Keratinocyte (primary cell): ENCODE measurements around the gene RPS27A. TPM values are rescaled to one million over a fixed set of nuclear protein-coding genes. Genes with fewer than 3 reads are reported as not detected.
"Not testable (repeated sequence)": the region's sequence is repeated elsewhere in the genome, so short reads cannot be mapped to it uniquely, and the experiment has no call there.

Source experiments
- DNase-seq: peaks from one replicate; pipeline ENCODE4 v3.0.0-alpha.2; 2011; ENCODE audit warnings: low read depth, missing footprints, low spot score
- FAIRE-seq: peaks from 2 replicates; lab custom pipeline; 2011; peaks lifted over from hg19 to GRCh38; lab: Jason Lieb, UNC
- H2AFZ ChIP-seq: 2 replicates; pipeline ENCODE4 v1.6.0; 2012; ENCODE audit warnings: low read length, control low read depth, inconsistent platforms; ENCODE audit not compliant: control insufficient read depth
- H3K27ac ChIP-seq: 2 replicates; pipeline ENCODE4 v1.5.1; 2011; ENCODE audit warnings: low read length; ENCODE audit not compliant: control insufficient read depth, insufficient read depth
- H3K27me3 ChIP-seq: 3 replicates; pipeline ENCODE4 v1.6.0; 2011; ENCODE audit warnings: low read length; ENCODE audit not compliant: control insufficient read depth, insufficient read depth; ENCODE audit errors: extremely low read depth
- H3K36me3 ChIP-seq, 2 experiments: 2 replicates in 1 of 2; 3 replicates in 1 of 2; pipeline ENCODE4 v1.5.1; 2011; ENCODE audit warnings: low read length in 2 of 2, mild to moderate bottlenecking in 1 of 2; ENCODE audit not compliant: control insufficient read depth in 2 of 2, insufficient read depth in 2 of 2; ENCODE audit errors: extremely low read depth in 1 of 2
- H3K4me1 ChIP-seq: 3 replicates; pipeline ENCODE4 v1.5.1; 2011; ENCODE audit warnings: low read length; ENCODE audit not compliant: control insufficient read depth, insufficient read depth; ENCODE audit errors: extremely low read depth
- H3K4me2 ChIP-seq: 3 replicates; pipeline ENCODE4 v1.6.0; 2011; ENCODE audit warnings: low read depth, low read length; ENCODE audit not compliant: control insufficient read depth, insufficient read depth; ENCODE audit errors: extremely low read depth
- H3K4me3 ChIP-seq, 3 experiments: fragments of 200-600 bp in 1 of 3; sonication (generic) in 1 of 3; 2 replicates in 2 of 3; 3 replicates in 1 of 3; pipeline ENCODE4 v1.5.1; 2011 to 2016; ENCODE audit warnings: low read length in 3 of 3, mild to moderate bottlenecking in 3 of 3, control low read depth in 2 of 3, inconsistent platforms in 1 of 3, low read depth in 1 of 3, mixed read lengths in 1 of 3, mixed run types in 1 of 3, moderate library complexity in 1 of 3; ENCODE audit not compliant: control insufficient read depth in 2 of 3, insufficient read depth in 2 of 3; ENCODE audit errors: extremely low read depth in 1 of 3
- H3K79me2 ChIP-seq: 2 replicates; pipeline ENCODE4 v1.6.0; 2012; ENCODE audit warnings: low read length; ENCODE audit not compliant: control insufficient read depth, insufficient read depth
- H3K9ac ChIP-seq: 3 replicates; pipeline ENCODE4 v1.6.0; 2011; ENCODE audit warnings: low read length; ENCODE audit not compliant: control insufficient read depth, insufficient read depth; ENCODE audit errors: extremely low read depth
- H3K9me1 ChIP-seq: 3 replicates; pipeline ENCODE4 v1.6.0; 2011; ENCODE audit warnings: low read length; ENCODE audit not compliant: control insufficient read depth, insufficient read depth; ENCODE audit errors: extremely low read depth
- H3K9me3 ChIP-seq: 2 replicates; pipeline ENCODE4 v1.5.1; 2012; ENCODE audit warnings: low read depth, low read length; ENCODE audit not compliant: control insufficient read depth
- H4K20me1 ChIP-seq: 3 replicates; pipeline ENCODE4 v1.6.0; 2011; ENCODE audit warnings: low read length; ENCODE audit not compliant: control insufficient read depth, insufficient read depth; ENCODE audit errors: extremely low read depth
- EZH2 ChIP-seq: IDR thresholded peaks from one replicate; pipeline ENCODE4 v1.6.1; 2012; ENCODE audit warnings: inconsistent platforms, mild to moderate bottlenecking, low read length, moderate library complexity
- dilution Hi-C: fragments of 300-500 bp; cut with MboI; formaldehyde crosslinking; loops from one replicate; pipeline ENCODE4 v1.7.0; 2020; ENCODE audit warnings: low sequenced_read_pairs; ENCODE audit not compliant: extremely low pct_ligation_motif_present
- polyA plus RNA-seq, 5 experiments: library from polyadenylated mRNA; depleted of rRNA in 3 of 5; stranded (reverse) in 3 of 5; stranded (forward) in 1 of 5; unstranded in 1 of 5; fragments of >200 nt; gene quantifications; 1 replicate in 1 of 5; 2 replicates in 3 of 5; 3 replicates in 1 of 5; pipeline versions ENCODE4 v1.2.1 to v1.2.3, GENCODE V29; 2011 to 2012; ENCODE audit warnings: missing spikeins in 2 of 5, low read depth in 1 of 5, low replicate concordance in 1 of 5
- TF ChIP-seq, protein P1 (sequence below), 3 experiments: IDR thresholded peaks in 1 of 3; conservative IDR thresholded peaks in 1 of 3; optimal IDR thresholded peaks in 1 of 3; 2 replicates in 2 of 3; 3 replicates in 1 of 3; pipeline versions ENCODE3 to v1.5.1; 2011; ENCODE audit warnings: low read length in 3 of 3, mild to moderate bottlenecking in 3 of 3, moderate library complexity in 2 of 3, control low read depth in 1 of 3, inconsistent platforms in 1 of 3; ENCODE audit not compliant: insufficient read depth in 2 of 3; ENCODE audit errors: extremely low read depth in 1 of 3

The RPS27A gene
- polyA plus RNA-seq, 1 donor (not counting 4 experiments of a cell fraction or from before 2014, with no cell fraction given) = 2,341 TPM

DNA sequence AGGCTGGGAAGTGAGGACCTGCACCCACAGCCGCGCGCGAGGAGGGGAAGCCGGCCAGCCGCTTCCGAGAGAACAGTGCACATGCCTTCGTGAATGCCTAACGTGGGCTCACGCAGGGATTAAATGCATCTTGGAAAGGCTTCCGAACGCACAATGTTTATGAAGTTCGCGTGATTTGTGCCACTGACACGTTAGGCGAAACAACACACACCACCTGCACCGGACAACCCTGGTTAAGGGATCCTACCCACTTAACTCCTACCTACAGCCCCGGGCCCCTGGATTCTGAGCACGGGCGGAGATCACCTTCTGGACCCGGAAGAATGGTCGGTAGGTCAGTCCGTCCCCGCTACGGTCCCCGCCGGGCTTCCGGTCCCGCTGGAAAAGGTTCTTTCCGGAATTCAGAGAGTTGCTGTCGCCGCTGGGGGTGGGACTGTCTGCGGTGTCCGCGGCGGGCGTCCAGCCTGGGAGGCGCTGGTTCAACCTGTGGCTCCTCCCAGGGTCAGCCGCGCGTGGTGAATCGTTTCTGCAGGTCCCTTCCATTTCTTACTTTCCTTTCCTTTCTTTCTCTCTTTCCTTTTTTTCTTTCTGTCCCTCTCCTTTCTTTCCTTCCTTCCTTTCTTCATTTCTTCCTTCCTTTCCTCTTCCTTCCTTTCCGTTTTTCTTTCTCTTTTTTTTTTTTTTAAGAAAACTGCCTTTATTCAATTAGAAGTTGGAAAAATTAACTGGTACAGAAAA is 36.6 kb downstream of the RPS27A start, which contains the start of gene MTIF2:
TSS of gene MTIF2 (minus strand) at position 325 of the 738 bp plus-strand sequence. CDS start 5,373 bp downstream, outside the sequence.
- FAIRE-seq = peak; percentile 56
- Histone ChIP-seq H3K27me3 (no peaks in the 10 kb centered on the region), H3K36me3 (no peaks in the 10 kb centered on the region), H4K20me1 (no peaks in the 10 kb centered on the region), H2AFZ (peak within 1 kb of the TSS; percentile 98), H3K4me2 (peak within 1 kb of the TSS; percentile 100), H3K4me1 (peaks cover 12% of the 10 kb centered on the region), H3K4me3 (peak within 1 kb of the TSS; percentile 74 to 99 (median 98)), H3K9me3 (no peaks in the 10 kb centered on the region), H3K79me2 (peaks cover 8% of the 10 kb centered on the region), H3K27ac (peak within 1 kb of the TSS; percentile 89), H3K9ac (peak within 1 kb of the TSS; percentile 95), H3K9me1 (no peaks in the 10 kb centered on the region)
- TF ChIP-seq, protein P1, sequence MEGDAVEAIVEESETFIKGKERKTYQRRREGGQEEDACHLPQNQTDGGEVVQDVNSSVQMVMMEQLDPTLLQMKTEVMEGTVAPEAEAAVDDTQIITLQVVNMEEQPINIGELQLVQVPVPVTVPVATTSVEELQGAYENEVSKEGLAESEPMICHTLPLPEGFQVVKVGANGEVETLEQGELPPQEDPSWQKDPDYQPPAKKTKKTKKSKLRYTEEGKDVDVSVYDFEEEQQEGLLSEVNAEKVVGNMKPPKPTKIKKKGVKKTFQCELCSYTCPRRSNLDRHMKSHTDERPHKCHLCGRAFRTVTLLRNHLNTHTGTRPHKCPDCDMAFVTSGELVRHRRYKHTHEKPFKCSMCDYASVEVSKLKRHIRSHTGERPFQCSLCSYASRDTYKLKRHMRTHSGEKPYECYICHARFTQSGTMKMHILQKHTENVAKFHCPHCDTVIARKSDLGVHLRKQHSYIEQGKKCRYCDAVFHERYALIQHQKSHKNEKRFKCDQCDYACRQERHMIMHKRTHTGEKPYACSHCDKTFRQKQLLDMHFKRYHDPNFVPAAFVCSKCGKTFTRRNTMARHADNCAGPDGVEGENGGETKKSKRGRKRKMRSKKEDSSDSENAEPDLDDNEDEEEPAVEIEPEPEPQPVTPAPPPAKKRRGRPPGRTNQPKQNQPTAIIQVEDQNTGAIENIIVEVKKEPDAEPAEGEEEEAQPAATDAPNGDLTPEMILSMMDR (optimal IDR thresholded peaks at IDR 0.05 in 1 of 3, IDR thresholded peaks at IDR 0.05 in 1 of 3, conservative IDR thresholded peaks at IDR 0.05 in 1 of 3; ENCODE audit: extremely low read depth in 1 of 3, insufficient read depth in 2 of 3, low read length in 3 of 3) = peak in 1 of 3 experiments; percentile 11
- no peak for TF ChIP-seq EZH2
- dilution Hi-C loops = no loop called here
- DNase-seq = peak; percentile 25

GRCh38 chr2:55269645-55269990 is 37.1 kb downstream of the RPS27A start:
- H3K4me2 ChIP-seq = peak overlapping the region; percentile 100
- H3K9ac ChIP-seq = peak overlapping the region; percentile 95
- H3K27me3 ChIP-seq = no peaks in the 10 kb centered on the region
- peaks cover 12% of the 10 kb centered on the region for H3K4me1 ChIP-seq
- dilution Hi-C loops = no loop called here
- H3K9me3 ChIP-seq = no peaks in the 10 kb centered on the region
- peak overlapping the region; percentile 74 to 99 (median 98) for H3K4me3 ChIP-seq
- TF ChIP-seq, protein P1 (optimal IDR thresholded peaks at IDR 0.05 in 1 of 3, IDR thresholded peaks at IDR 0.05 in 1 of 3, conservative IDR thresholded peaks at IDR 0.05 in 1 of 3; ENCODE audit: extremely low read depth in 1 of 3, insufficient read depth in 2 of 3, low read length in 3 of 3) = no peak
- TF ChIP-seq EZH2 = no peak
- peak overlapping the region; percentile 98 for H2AFZ ChIP-seq
- FAIRE-seq = peak; percentile 5
- H4K20me1 ChIP-seq = no peaks in the 10 kb centered on the region
- peaks cover 8% of the 10 kb centered on the region for H3K79me2 ChIP-seq
- H3K9me1 ChIP-seq = no peaks in the 10 kb centered on the region
- no peaks in the 10 kb centered on the region for H3K36me3 ChIP-seq
- DNase-seq = no peak
- H3K27ac ChIP-seq = peak overlapping the region; percentile 89

DNA sequence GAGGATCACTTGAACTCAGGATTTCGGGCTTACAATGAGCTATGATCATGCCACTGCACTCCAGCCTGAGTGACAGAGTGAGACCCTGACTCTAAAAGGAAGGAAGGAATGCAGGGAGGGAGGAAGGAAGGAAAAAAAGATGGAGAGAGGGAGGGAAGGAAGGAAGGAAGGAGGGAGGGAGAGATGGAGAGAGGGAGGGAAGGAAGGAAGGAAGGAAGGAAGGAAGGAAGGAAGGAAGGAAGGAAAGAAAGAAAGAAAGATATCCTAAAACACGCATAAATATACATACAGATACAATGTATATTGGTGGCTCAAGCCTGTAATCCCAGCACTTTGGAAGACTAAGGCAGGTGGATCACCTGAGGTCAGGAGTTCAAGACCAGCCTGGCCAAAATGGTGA is 41.9 kb downstream of the RPS27A start:
- H3K4me1 ChIP-seq, H3K4me2 ChIP-seq, H3K9me3 ChIP-seq, H4K20me1 ChIP-seq, DNase-seq, H3K79me2 ChIP-seq, H3K36me3 ChIP-seq, H3K27me3 ChIP-seq, FAIRE-seq, H3K27ac ChIP-seq, H3K9me1 ChIP-seq, H3K9ac ChIP-seq, H3K4me3 ChIP-seq, H2AFZ ChIP-seq, dilution Hi-C loops: not testable (repeated sequence)
